C4-2B (cell line): ENCODE results near the gene SGMS1.

Experiments used
- ZFX ChIP-seq: fragments of 450-650 bp; IDR thresholded peaks from 2 replicates; pipeline ENCODE4 v1.6.1; 2017
- TF ChIP-seq, protein P1 (sequence below): fragments of 450-650 bp; conservative IDR thresholded peaks from 2 replicates; pipeline ENCODE4 v1.5.1; 2017; ENCODE audit warnings: mild to moderate bottlenecking

DNA sequence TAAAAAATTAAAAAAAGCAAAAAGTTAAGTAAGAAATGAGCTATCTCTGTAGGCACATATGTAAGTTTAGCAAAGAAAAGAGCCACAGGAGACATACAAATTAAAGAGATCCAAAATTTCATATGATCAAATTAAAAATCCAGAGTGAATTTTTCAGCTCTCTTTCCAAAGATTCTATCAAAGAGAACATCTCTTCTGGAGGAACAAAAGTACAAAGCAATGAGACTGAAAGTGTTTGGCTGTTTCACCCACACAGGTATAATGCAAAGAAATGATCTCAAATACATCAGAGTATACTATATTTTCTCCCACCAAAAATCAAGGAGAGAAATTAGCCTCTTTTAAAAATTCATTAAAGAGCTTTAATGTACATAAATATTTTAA lies 297.6 kb downstream of the SGMS1 start:
- TF ChIP-seq, protein P1, sequence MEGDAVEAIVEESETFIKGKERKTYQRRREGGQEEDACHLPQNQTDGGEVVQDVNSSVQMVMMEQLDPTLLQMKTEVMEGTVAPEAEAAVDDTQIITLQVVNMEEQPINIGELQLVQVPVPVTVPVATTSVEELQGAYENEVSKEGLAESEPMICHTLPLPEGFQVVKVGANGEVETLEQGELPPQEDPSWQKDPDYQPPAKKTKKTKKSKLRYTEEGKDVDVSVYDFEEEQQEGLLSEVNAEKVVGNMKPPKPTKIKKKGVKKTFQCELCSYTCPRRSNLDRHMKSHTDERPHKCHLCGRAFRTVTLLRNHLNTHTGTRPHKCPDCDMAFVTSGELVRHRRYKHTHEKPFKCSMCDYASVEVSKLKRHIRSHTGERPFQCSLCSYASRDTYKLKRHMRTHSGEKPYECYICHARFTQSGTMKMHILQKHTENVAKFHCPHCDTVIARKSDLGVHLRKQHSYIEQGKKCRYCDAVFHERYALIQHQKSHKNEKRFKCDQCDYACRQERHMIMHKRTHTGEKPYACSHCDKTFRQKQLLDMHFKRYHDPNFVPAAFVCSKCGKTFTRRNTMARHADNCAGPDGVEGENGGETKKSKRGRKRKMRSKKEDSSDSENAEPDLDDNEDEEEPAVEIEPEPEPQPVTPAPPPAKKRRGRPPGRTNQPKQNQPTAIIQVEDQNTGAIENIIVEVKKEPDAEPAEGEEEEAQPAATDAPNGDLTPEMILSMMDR = no peak
- no peak for TF ChIP-seq ZFX
